Thyroid gland (tissue), 4 donors: Measurements from ENCODE around the gene SLC2A13.
"Not testable (repeated sequence)": the region's sequence is repeated elsewhere in the genome, so short reads cannot be mapped to it uniquely, and the experiment has no call there.

Experiments used
- CTCF ChIP-seq, 6 experiments: fragments of 200-600 bp in 3 of 6; fragments of 450-650 bp in 3 of 6; sonication (generic) in 3 of 6; IDR thresholded peaks; one replicate each; pipeline ENCODE4 v1.5.1; 2016 to 2019; ENCODE audit warnings: antibody characterized with exemption in 6 of 6, mild to moderate bottlenecking in 2 of 6, inconsistent platforms in 1 of 6, moderate library complexity in 1 of 6
- POLR2A ChIP-seq, 2 donors: fragments of 450-650 bp; IDR thresholded peaks; one replicate each; pipeline ENCODE4 v1.6.1; 2017; ENCODE audit warnings: antibody characterized with exemption in 2 of 2, mild to moderate bottlenecking in 2 of 2, moderate library complexity in 1 of 2

- TF ChIP-seq CTCF, POLR2A (IDR thresholded peaks at IDR 0.05): not testable (repeated sequence)
Observed at GRCh38 chr12:39746151-39746550, 359.7 kb downstream of the SLC2A13 start.
